ENCODE measurements around the gene UGGT2.
"Not testable (repeated sequence)": the region's sequence is repeated elsewhere in the genome, so short reads cannot be mapped to it uniquely, and the experiment has no call there.

UGGT2 gene

GRCh38 chr13:95950103-95950502 lies 103.1 kb downstream of the UGGT2 start:
- DNase-seq (ENCODE audit: low read depth, low spot score) = no peak
- TF ChIP-seq CTCF (IDR thresholded peaks at IDR 0.05; ENCODE audit: low read depth, low read length) = no peak
- H3K4me3 ChIP-seq (ENCODE audit: low read depth, low read length) = no peak overlapping the region
- in situ Hi-C loops (cut with HindIII; ENCODE audit: low sequenced_read_pairs) = no loop called here

- no peak for TF ChIP-seq CTCF (IDR thresholded peaks at IDR 0.05; ENCODE audit: low read depth, low read length)
- in situ Hi-C loops (cut with HindIII; ENCODE audit: low sequenced_read_pairs) = no loop called here
- peak; percentile 54 for DNase-seq (ENCODE audit: low read depth, low spot score)
- H3K4me3 ChIP-seq (ENCODE audit: low read depth, low read length) = no peak overlapping the region
Measured at GRCh38 chr13:95948656-95949055, 104.5 kb downstream of the UGGT2 start.

- in situ Hi-C loops (cut with HindIII; ENCODE audit: low sequenced_read_pairs) = no loop called here
Measured at GRCh38 chr13:95937714-95938320, 115.4 kb downstream of the UGGT2 start.

GRCh38 chr13:95931300-95932025 lies 121.7 kb downstream of the UGGT2 start:
- in situ Hi-C loops (cut with HindIII; ENCODE audit: low sequenced_read_pairs) = no loop called here
- no peak for TF ChIP-seq CTCF (IDR thresholded peaks at IDR 0.05; ENCODE audit: low read depth, low read length)
- H3K4me3 ChIP-seq (ENCODE audit: low read depth, low read length) = no peak overlapping the region
- no peak for DNase-seq (ENCODE audit: low read depth, low spot score)

More at GRCh38 chr13:95937714-95938320, 115.4 kb downstream of the UGGT2 start:
- DNase-seq (ENCODE audit: low read depth, low spot score) = no peak
- no peak overlapping the region for H3K4me3 ChIP-seq (ENCODE audit: low read depth, low read length)
- TF ChIP-seq CTCF (IDR thresholded peaks at IDR 0.05; ENCODE audit: low read depth, low read length) = no peak

GRCh38 chr13:95929430-95929829 lies 123.8 kb downstream of the UGGT2 start:
- in situ Hi-C loops (cut with HindIII; ENCODE audit: low sequenced_read_pairs) = no loop called here
- TF ChIP-seq CTCF (IDR thresholded peaks at IDR 0.05; ENCODE audit: low read depth, low read length) = no peak

GRCh38 chr13:95928367-95928906 lies 124.8 kb downstream of the UGGT2 start:
- DNase-seq (ENCODE audit: low read depth, low spot score); in situ Hi-C loops (cut with HindIII; ENCODE audit: low sequenced_read_pairs); H3K4me3 ChIP-seq (ENCODE audit: low read depth, low read length): not testable (repeated sequence)

More at GRCh38 chr13:95929430-95929829, 123.8 kb downstream of the UGGT2 start:
- DNase-seq (ENCODE audit: low read depth, low spot score) = no peak
- H3K4me3 ChIP-seq (ENCODE audit: low read depth, low read length) = no peak overlapping the region

- in situ Hi-C loops (cut with HindIII; ENCODE audit: low sequenced_read_pairs) = no loop called here
- no peak for TF ChIP-seq CTCF (IDR thresholded peaks at IDR 0.05; ENCODE audit: low read depth, low read length)
- H3K4me3 ChIP-seq (ENCODE audit: low read depth, low read length) = no peak overlapping the region
- peak; percentile 18 for DNase-seq (ENCODE audit: low read depth, low spot score)
Measured at GRCh38 chr13:95926231-95926630, 127.0 kb downstream of the UGGT2 start.

Data from astrocyte of the spinal cord (primary cell).